ENCODE measurements around the gene AMMECR1.
"Not testable (repeated sequence)": the region's sequence is repeated elsewhere in the genome, so short reads cannot be mapped to it uniquely, and the experiment has no call there.

AMMECR1 gene

GRCh38 chrX:110257889-110258288 is 60.0 kb downstream of the AMMECR1 start:
- DNase-seq (ENCODE audit: low read depth in 2 of 2) = no peak

- DNase-seq (ENCODE audit: low read depth in 2 of 2) = no peak
These were observed 65.2 kb downstream of the AMMECR1 start for GRCh38 chrX:110252711-110253110.

DNA sequence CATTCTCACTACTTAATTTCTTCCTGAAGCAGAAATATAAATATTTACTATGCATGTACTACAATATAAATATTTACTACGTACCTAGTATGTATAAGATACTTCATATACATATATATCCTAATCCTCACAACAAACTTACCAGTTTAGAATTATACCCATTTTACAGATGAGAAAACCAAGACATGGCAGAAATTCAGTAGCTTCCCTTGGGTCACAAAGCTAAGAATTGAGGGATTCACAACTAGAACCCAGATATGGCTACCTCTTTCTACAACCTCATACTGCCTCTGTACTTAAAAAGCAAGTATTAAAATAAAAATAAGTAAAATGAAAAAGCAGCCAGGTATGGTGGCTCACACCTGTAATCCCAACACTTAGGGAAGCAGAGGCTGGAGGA is 65.9 kb downstream of the AMMECR1 start:
- no peak for DNase-seq (ENCODE audit: low read depth in 2 of 2)

- no peak for DNase-seq (ENCODE audit: low read depth in 2 of 2)
These were observed 66.4 kb downstream of the AMMECR1 start for GRCh38 chrX:110251526-110251925.

GRCh38 chrX:110250847-110251246 is 67.0 kb downstream of the AMMECR1 start:
- DNase-seq (ENCODE audit: low read depth in 2 of 2) = no peak

DNA sequence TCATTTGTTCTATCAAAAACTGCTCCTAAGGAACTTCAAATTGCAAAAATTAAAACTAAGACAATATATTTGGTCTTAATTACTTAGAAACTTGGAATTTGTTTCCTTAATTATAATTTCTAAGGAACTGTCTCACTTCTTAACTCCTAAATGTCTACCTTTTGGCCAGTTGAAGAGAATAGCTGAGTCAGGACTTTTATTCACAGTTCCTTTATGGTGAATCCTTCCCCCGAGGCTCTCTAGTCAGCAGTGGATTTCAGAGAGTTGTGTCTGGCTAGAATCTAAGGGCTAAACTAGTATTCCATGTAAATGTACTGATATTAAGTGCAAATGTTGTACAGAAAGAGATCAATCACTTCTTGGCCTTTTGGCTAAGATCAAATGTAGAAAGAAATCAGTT is 69.3 kb downstream of the AMMECR1 start:
- DNase-seq (ENCODE audit: low read depth in 2 of 2) = no peak

- DNase-seq (ENCODE audit: low read depth in 2 of 2) = no peak
These were observed 72.9 kb downstream of the AMMECR1 start for GRCh38 chrX:110245011-110245410.

DNA sequence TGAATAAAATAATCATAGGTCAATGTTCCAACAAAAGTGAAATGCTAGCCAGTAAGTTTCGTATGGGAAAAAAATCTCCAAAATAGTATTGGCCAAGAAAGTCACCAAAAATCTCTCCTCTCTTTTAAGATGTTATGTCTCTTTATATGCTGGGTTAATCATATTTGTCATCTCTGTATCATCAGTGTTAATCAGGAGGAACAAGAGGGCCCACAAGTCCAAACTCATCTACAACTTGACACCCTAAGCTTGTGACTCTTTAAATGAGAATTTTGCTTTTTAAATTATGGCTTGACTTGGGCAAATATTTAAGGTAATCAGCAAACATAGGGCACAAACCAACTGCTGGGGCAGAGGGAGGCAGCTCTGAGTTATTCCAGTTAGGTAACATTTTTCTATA is 75.5 kb downstream of the AMMECR1 start:
- DNase-seq (ENCODE audit: low read depth in 2 of 2) = no peak

DNA sequence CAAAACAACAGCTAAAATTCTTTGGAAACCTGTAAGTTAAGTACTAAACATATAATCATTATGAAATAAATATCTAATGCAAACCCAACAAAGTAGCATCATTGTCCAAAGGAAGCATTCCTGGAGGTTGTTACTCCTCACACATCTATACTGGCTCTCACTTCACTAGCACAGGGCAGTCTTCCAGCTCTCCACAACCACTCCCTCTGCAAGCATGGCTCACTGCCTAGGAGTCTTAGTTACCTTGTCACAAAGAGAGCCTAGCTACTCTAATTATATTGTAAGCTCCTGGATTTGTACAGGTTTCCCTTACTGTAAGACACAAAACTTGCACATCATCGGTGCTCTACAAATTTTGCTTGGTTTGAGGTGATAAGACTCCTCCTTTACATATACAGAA is 76.1 kb downstream of the AMMECR1 start:
- DNase-seq (ENCODE audit: low read depth in 2 of 2) = no peak

GRCh38 chrX:110238259-110238658 is 79.6 kb downstream of the AMMECR1 start:
- DNase-seq (ENCODE audit: low read depth in 2 of 2) = not testable (repeated sequence)

- DNase-seq (ENCODE audit: low read depth in 2 of 2) = not testable (repeated sequence)
These were observed 86.4 kb downstream of the AMMECR1 start for GRCh38 chrX:110231485-110231884.

DNA sequence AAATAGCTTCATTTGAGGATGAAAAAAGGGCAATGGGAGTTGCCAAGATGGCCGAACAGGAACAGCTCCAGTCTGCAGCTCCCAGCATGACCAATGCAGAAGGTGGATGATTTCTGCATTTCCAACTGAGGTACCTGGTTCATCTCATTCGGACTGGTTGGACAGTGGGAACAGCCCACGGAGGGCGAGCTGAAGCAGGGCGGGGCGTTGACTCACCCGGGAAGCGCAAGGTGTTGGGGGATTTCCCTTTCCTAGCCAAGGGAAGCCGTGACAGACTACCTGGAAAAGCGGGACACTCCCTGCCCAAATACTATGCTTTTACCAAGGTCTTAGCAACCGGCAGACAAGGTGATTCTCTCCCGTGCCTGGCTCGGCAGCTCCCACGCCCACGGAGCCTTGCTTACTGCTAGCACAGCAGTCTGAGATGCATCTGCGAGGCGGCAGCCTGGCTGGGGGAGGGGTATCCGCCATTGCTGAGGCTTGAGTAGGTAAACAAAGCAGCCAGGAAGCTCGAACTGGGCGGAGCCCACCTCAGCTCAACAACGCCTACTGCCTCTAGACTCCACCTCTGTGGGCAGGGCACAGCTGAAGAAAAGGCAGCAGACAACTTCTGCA is 88.3 kb downstream of the AMMECR1 start:
- DNase-seq (ENCODE audit: low read depth in 2 of 2) = peak; percentile 8 to 21

DNA sequence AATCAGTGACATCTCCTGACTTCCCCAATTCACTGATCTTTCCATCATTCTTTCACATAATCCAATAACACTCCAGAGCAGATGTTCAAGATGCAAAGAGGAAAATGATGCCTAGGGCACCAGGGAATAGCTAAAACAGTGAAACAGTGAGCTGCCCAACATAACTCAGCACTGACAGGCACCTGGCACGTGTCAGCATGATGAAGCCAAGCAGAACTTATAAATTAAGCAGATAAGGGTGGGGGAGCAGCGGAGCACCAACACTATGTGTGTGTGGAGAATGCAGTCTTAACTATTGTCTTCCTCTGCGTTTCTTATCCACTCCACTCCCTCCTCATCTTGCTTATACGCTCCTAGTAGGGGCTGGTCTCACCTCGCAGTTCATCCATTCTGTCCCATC is 89.4 kb downstream of the AMMECR1 start:
- no peak for DNase-seq (ENCODE audit: low read depth in 2 of 2)

DNA sequence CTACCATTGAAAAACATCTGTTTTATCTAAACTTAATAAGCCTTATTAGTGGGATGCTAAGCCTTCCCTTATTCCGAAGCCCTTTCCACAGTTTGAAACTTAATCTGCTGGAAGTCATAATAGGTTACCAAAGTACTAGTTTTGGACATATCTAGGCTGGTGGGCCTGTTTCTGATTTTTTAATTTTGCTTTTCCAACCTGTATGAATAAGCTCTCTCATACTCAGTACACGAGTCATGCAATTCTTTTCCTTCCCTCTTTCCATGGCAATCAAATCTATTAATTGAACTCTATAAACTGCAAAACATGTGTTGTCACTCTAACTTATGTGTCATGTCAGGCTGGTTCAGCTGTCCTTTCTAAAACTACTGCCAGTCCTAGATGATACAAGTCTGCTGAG is 91.0 kb downstream of the AMMECR1 start:
- DNase-seq (ENCODE audit: low read depth in 2 of 2) = no peak

DNA sequence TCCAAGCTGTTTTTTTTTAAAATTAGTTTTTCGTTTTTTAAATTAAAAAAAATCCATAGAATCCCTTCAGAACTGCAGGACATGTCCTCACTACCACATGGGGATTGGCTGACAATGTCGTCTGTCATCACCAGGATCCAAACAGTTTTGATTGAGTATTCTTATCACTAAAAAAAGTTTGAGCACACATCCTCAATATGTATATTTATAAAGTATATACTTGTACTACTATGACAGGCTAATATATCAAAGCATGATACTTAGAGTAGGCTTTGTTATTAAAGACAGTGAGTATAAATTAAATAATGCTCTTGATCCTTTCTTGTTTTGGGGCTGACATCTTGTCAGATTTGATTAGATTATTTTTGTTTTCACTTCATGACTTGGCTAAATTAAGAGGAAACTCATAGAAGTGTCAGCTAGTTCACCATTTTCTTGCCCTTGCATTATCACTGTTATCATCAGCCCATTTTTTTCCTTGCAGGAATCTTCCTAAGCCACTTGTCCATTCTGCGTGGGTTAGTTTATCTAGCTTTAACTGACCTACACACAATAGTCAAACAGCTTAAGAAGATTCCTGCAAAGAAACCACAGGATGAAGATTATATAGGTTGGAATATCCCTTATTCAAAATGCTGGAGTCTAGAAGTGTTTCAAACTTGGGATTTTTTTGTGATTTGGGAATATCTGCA is 92.8 kb downstream of the AMMECR1 start:
- no peak for DNase-seq (ENCODE audit: low read depth in 2 of 2)

- no peak for DNase-seq (ENCODE audit: low read depth in 2 of 2)
These were observed 95.2 kb downstream of the AMMECR1 start for GRCh38 chrX:110222497-110223257.

- DNase-seq (ENCODE audit: low read depth in 2 of 2) = no peak
These were observed 98.0 kb downstream of the AMMECR1 start for GRCh38 chrX:110219920-110220319.

DNA sequence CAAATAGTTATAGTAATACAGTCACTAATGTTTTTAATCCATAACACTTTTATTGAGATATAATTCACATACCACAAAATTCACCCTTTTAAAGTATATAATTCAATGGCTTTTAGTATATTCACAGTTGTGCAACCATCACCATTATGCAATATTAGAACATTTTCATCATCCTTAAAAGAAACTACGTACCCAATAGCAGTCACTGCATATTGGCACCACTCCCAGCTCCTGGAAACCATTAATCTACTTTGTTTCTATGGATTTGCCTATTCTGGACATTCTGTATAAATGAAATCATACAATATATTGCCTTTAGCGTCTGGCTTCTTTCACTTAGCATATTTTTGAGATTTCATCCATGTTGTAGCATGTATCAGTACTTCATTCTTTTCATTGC is 99.3 kb downstream of the AMMECR1 start:
- no peak for DNase-seq (ENCODE audit: low read depth in 2 of 2)

GRCh38 chrX:110216027-110216426 is 101.9 kb downstream of the AMMECR1 start:
- no peak for DNase-seq (ENCODE audit: low read depth in 2 of 2)

GRCh38 chrX:110215411-110215810 is 102.5 kb downstream of the AMMECR1 start:
- no peak for DNase-seq (ENCODE audit: low read depth in 2 of 2)

DNA sequence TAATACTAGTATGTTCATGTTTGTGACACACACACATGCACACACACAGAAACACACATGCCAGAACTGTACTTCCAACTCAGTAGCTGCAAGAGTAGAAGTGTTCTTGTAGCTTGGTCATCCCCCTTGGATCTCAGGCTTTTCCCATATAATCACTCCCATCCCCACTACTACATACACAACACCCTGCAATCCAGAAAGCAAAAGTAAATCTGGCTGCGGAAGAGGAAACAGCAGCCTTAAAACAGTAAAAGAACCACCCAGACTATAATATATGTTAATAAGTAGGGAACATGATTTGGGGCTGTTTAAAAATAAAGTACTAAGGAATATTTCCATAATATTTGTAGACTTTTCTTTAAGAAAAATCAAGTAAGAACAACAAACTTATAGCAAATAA is 103.2 kb downstream of the AMMECR1 start:
- no peak for DNase-seq (ENCODE audit: low read depth in 2 of 2)

DNA sequence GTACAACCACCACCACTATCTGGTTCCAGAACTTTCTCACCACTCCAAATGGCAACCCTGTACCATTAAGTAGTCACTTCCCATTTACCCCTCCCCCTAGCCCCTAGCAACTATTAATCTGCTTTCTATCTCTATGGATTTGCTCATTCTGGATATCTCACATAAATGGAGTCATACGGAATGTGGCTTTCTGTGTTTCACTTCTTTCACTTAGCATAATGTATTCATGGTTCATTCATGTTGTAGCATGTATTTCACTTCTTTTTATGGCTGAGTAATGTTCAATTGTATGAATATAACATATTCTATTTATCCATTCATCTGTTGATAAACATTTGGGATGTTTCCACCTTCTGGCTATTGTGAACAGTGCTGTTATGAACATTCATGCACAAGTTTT is 104.7 kb downstream of the AMMECR1 start:
- no peak for DNase-seq (ENCODE audit: low read depth in 2 of 2)

DNA sequence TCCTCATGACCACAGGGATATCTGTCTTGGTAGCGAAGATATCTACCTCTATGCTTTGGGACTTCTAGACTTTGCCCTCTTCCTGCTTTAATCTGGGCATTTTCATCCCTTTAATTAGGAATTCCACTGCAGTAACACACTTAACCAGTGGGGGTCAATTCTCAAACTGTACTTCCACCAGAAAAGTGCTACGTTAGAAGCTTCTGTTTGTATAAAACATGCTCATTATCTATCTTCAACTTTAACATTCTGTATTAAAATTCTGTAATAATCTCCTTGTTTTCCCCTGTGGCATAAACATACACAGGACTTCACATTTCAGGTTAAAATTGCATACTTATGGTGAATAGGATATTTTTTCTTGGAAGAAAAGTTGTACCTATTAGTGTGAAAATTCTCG is 105.6 kb downstream of the AMMECR1 start:
- DNase-seq (ENCODE audit: low read depth in 2 of 2) = no peak
